Measurements from ENCODE around the gene RBM14.

DNA sequence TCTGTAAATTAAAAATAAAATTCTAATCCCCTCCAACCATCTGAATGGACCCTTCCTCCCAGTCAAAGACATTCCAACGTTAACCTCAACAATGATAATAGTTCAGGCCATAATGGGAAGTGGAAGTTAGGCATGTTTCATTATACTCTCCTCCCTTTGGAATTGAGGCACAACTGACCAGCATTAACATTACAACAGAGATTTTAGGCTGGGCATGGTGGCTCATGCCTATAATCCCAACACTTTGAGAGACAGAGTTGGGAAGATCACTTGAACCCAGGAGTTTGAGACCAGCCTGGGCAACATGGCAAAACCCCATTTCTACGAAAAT, 45.6 kb upstream of the RBM14 start:
- TF ChIP-seq, protein P1, sequence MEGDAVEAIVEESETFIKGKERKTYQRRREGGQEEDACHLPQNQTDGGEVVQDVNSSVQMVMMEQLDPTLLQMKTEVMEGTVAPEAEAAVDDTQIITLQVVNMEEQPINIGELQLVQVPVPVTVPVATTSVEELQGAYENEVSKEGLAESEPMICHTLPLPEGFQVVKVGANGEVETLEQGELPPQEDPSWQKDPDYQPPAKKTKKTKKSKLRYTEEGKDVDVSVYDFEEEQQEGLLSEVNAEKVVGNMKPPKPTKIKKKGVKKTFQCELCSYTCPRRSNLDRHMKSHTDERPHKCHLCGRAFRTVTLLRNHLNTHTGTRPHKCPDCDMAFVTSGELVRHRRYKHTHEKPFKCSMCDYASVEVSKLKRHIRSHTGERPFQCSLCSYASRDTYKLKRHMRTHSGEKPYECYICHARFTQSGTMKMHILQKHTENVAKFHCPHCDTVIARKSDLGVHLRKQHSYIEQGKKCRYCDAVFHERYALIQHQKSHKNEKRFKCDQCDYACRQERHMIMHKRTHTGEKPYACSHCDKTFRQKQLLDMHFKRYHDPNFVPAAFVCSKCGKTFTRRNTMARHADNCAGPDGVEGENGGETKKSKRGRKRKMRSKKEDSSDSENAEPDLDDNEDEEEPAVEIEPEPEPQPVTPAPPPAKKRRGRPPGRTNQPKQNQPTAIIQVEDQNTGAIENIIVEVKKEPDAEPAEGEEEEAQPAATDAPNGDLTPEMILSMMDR (IDR thresholded peaks at IDR 0.05; ENCODE audit: low read depth, low read length, poor library complexity, severe bottlenecking) = no peak
- TF ChIP-seq EZH2phosphoT487 (IDR thresholded peaks at IDR 0.05; ENCODE audit: borderline replicate concordance, low read length) = no peak

Data from DOHH2 (cell line).